RWPE2 (cell line): ENCODE measurements around the gene PYGM.
A peak's percentile ranks its signal among the peaks of the same experiment; 100 is the strongest.
"Not testable (repeated sequence)": the region's sequence is repeated elsewhere in the genome, so short reads cannot be mapped to it uniquely, and the experiment has no call there.

ENCODE experiments used
- ATAC-seq: fragments of 200-7000 bp; cut with Tn5 transposase; 3 replicates; pipeline ENCODE4 v1.9.1; 2021; ENCODE audit warnings: low read depth
- DNase-seq: peaks from one replicate; pipeline ENCODE4 v3.0.0-alpha.2; 2020; ENCODE audit warnings: low spot score
- H3K27ac ChIP-seq: fragments of 450-650 bp; 2 replicates; pipeline ENCODE4 v1.5.1; 2017; ENCODE audit warnings: mild to moderate bottlenecking; ENCODE audit not compliant: poor library complexity, severe bottlenecking
- H3K27me3 ChIP-seq: fragments of 250-450 bp; sonication (Bioruptor Pico); 2 replicates; pipeline ENCODE4 v1.5.1; 2021; ENCODE audit warnings: mild to moderate bottlenecking, moderate library complexity; ENCODE audit not compliant: insufficient read depth, poor library complexity, severe bottlenecking
- H3K36me3 ChIP-seq: fragments of 250-450 bp; sonication (Bioruptor Pico); 2 replicates; pipeline ENCODE4 v1.5.1; 2020; ENCODE audit warnings: low read depth, mild to moderate bottlenecking, moderate library complexity
- H3K4me1 ChIP-seq: fragments of 250-450 bp; sonication (Bioruptor Pico); 2 replicates; pipeline ENCODE4 v1.5.1; 2021; ENCODE audit warnings: mild to moderate bottlenecking, moderate library complexity; ENCODE audit not compliant: insufficient read depth, poor library complexity, severe bottlenecking
- H3K4me3 ChIP-seq: fragments of 250-450 bp; sonication (Bioruptor Pico); 2 replicates; pipeline ENCODE4 v1.5.1; 2021; ENCODE audit warnings: mild to moderate bottlenecking, moderate library complexity; ENCODE audit not compliant: severe bottlenecking
- H3K9me3 ChIP-seq: fragments of 250-450 bp; sonication (Bioruptor Pico); 2 replicates; pipeline ENCODE4 v1.5.1; 2021; ENCODE audit warnings: mild to moderate bottlenecking, moderate library complexity; ENCODE audit not compliant: severe bottlenecking
- CTCF ChIP-seq: fragments of 450-650 bp; IDR thresholded peaks from one replicate; pipeline ENCODE4 v1.5.1; 2017; ENCODE audit warnings: mild to moderate bottlenecking, moderate library complexity; ENCODE audit not compliant: poor library complexity, severe bottlenecking

PYGM gene

GRCh38 chr11:64711138-64711955, 48.4 kb downstream of the PYGM start:
- ATAC-seq (no peak), DNase-seq (no peak)
- Histone ChIP-seq H3K4me3 (no peak overlapping the region), H3K9me3 (no peaks in the 10 kb centered on the region), H3K27ac (no peak overlapping the region), H3K27me3 (peaks cover 31% of the 10 kb centered on the region), H3K36me3 (no peaks in the 10 kb centered on the region), H3K4me1 (no peaks in the 10 kb centered on the region)
- no peak for TF ChIP-seq CTCF

- H3K4me3 ChIP-seq: no peak overlapping the region
- peaks cover 26% of the 10 kb centered on the region for H3K27me3 ChIP-seq
- no peak for TF ChIP-seq CTCF
- no peaks in the 10 kb centered on the region for H3K9me3 ChIP-seq
- H3K27ac ChIP-seq: no peak overlapping the region
- DNase-seq: no peak
- no peaks in the 10 kb centered on the region for H3K36me3 ChIP-seq
- no peaks in the 10 kb centered on the region for H3K4me1 ChIP-seq
- ATAC-seq: 0 out of 3 replicates have a peak, but pooled peaks have one; percentile 21
These were observed 49.2 kb downstream of the PYGM start for GRCh38 chr11:64710418-64711137.

GRCh38 chr11:64705501-64705900, 54.3 kb downstream of the PYGM start:
- Histone ChIP-seq H3K4me3 (no peak overlapping the region), H3K9me3 (no peaks in the 10 kb centered on the region), H3K27me3 (no peaks in the 10 kb centered on the region), H3K36me3 (no peaks in the 10 kb centered on the region), H3K27ac (no peak overlapping the region), H3K4me1 (no peaks in the 10 kb centered on the region)
- TF ChIP-seq CTCF: no peak
- no peak for ATAC-seq
- DNase-seq: no peak

GRCh38 chr11:64703048-64703447, 56.7 kb downstream of the PYGM start:
- Histone ChIP-seq H3K27ac (no peak overlapping the region), H3K36me3 (no peaks in the 10 kb centered on the region), H3K4me1 (no peaks in the 10 kb centered on the region), H3K4me3 (no peak overlapping the region), H3K27me3 (no peaks in the 10 kb centered on the region), H3K9me3 (no peaks in the 10 kb centered on the region)
- no peak for ATAC-seq
- TF ChIP-seq CTCF: no peak
- no peak for DNase-seq

GRCh38 chr11:64701956-64702355, 57.8 kb downstream of the PYGM start:
- ATAC-seq, H3K27ac ChIP-seq, H3K4me1 ChIP-seq, H3K9me3 ChIP-seq, H3K27me3 ChIP-seq, H3K36me3 ChIP-seq, DNase-seq, H3K4me3 ChIP-seq: not testable (repeated sequence)
